WTC11 (cell line): ENCODE results near the gene SLC66A2. TPM values are rescaled to one million over a fixed set of nuclear protein-coding genes. Genes with fewer than 3 reads are reported as not detected.

Experiments used
- CBFB ChIP-seq: sonication (generic); formaldehyde crosslinking; IDR thresholded peaks from 2 replicates; pipeline ENCODE4 v1.8.1; 2022; ENCODE audit warnings: mild to moderate bottlenecking, low read depth, missing genetic modification reagents
- CREB1 ChIP-seq: sonication (generic); formaldehyde crosslinking; IDR thresholded peaks from 2 replicates; pipeline ENCODE4 v1.8.0; 2023; ENCODE audit warnings: mild to moderate bottlenecking, missing genetic modification reagents
- FOXJ3 ChIP-seq: sonication (generic); formaldehyde crosslinking; IDR thresholded peaks from 2 replicates; pipeline ENCODE4 v1.9.0; 2021; ENCODE audit warnings: missing genetic modification reagents, mild to moderate bottlenecking, borderline replicate concordance
- GABPB1 ChIP-seq: sonication (generic); formaldehyde crosslinking; IDR thresholded peaks from 2 replicates; pipeline ENCODE4 v1.8.1; 2023; ENCODE audit warnings: mild to moderate bottlenecking, missing genetic modification reagents
- GRHL2 ChIP-seq: fragments of 250-450 bp; sonication (Bioruptor Pico); IDR thresholded peaks from 2 replicates; pipeline ENCODE4 v1.8.0; 2022; ENCODE audit warnings: mild to moderate bottlenecking, moderate library complexity; ENCODE audit not compliant: insufficient replicate concordance, severe bottlenecking
- JUN ChIP-seq: sonication (generic); formaldehyde crosslinking; IDR thresholded peaks from 2 replicates; pipeline ENCODE4 v1.8.0; 2023; ENCODE audit warnings: mild to moderate bottlenecking, missing genetic modification reagents
- KAT7 ChIP-seq: sonication (generic); formaldehyde crosslinking; IDR thresholded peaks from 2 replicates; pipeline ENCODE4 v1.8.1; 2023; ENCODE audit warnings: missing genetic modification reagents, mild to moderate bottlenecking, borderline replicate concordance
- MYBL2 ChIP-seq: sonication (generic); formaldehyde crosslinking; IDR thresholded peaks from 2 replicates; pipeline ENCODE4 v1.8.1; 2023; ENCODE audit warnings: mild to moderate bottlenecking, moderate library complexity, missing genetic modification reagents
- OVOL2 ChIP-seq: fragments of 250-450 bp; sonication (Bioruptor Pico); IDR thresholded peaks from 2 replicates; pipeline ENCODE4 v1.9.0; 2021; ENCODE audit warnings: mild to moderate bottlenecking, borderline replicate concordance
- RELA ChIP-seq: sonication (generic); formaldehyde crosslinking; IDR thresholded peaks from 2 replicates; pipeline ENCODE4 v1.8.1; 2022; ENCODE audit warnings: missing genetic modification reagents, mild to moderate bottlenecking, borderline replicate concordance
- SMAD3 ChIP-seq: sonication (generic); formaldehyde crosslinking; IDR thresholded peaks from 2 replicates; pipeline ENCODE4 v1.8.0; 2022; ENCODE audit warnings: missing genetic modification reagents, mild to moderate bottlenecking, borderline replicate concordance
- SMAD4 ChIP-seq: sonication (generic); formaldehyde crosslinking; IDR thresholded peaks from 2 replicates; pipeline ENCODE4 v1.8.0; 2022; ENCODE audit warnings: mild to moderate bottlenecking, missing genetic modification reagents
- TCF7 ChIP-seq: sonication (generic); formaldehyde crosslinking; IDR thresholded peaks from 2 replicates; pipeline ENCODE4 v1.8.0; 2022; ENCODE audit warnings: mild to moderate bottlenecking, low read depth, missing genetic modification reagents, moderate library complexity
- ZNF219 ChIP-seq: sonication (generic); formaldehyde crosslinking; IDR thresholded peaks from 2 replicates; pipeline ENCODE4 v1.8.0; 2023; ENCODE audit warnings: missing genetic modification reagents, mild to moderate bottlenecking, borderline replicate concordance
- ZNF232 ChIP-seq: sonication (generic); formaldehyde crosslinking; IDR thresholded peaks from 2 replicates; pipeline ENCODE4 v1.8.0; 2022; ENCODE audit warnings: mild to moderate bottlenecking, missing genetic modification reagents
- ZNF416 ChIP-seq: fragments of 250-450 bp; sonication (Bioruptor Pico); IDR thresholded peaks from 2 replicates; pipeline ENCODE4 v1.9.0; 2021; ENCODE audit warnings: mild to moderate bottlenecking, inconsistent platforms
- total RNA-seq: library from RNA; stranded (reverse); gene quantifications from 3 replicates; pipeline ENCODE4 v1.2.3, GENCODE V29; 2021
- TF ChIP-seq, protein P1 (sequence below): sonication (generic); formaldehyde crosslinking; IDR thresholded peaks from 2 replicates; pipeline ENCODE4 v1.8.1; 2023; ENCODE audit warnings: mild to moderate bottlenecking, missing genetic modification reagents, borderline replicate concordance
- TF ChIP-seq, protein P2 (sequence below): sonication (generic); formaldehyde crosslinking; IDR thresholded peaks from 2 replicates; pipeline ENCODE4 v1.8.0; 2022; ENCODE audit warnings: mild to moderate bottlenecking, missing genetic modification reagents
- TF ChIP-seq, protein P3 (sequence below): sonication (generic); formaldehyde crosslinking; IDR thresholded peaks from 2 replicates; pipeline ENCODE4 v1.8.1; 2023; ENCODE audit warnings: mild to moderate bottlenecking, missing genetic modification reagents
- TF ChIP-seq, protein P4 (sequence below): fragments of 250-450 bp; sonication (Bioruptor Pico); IDR thresholded peaks from 2 replicates; pipeline ENCODE4 v1.9.0; 2021; ENCODE audit warnings: mild to moderate bottlenecking, borderline replicate concordance
- TF ChIP-seq, protein P5 (sequence below): fragments of 250-450 bp; sonication (Bioruptor Pico); IDR thresholded peaks from 2 replicates; pipeline ENCODE4 v2.1.2; 2022; ENCODE audit warnings: mild to moderate bottlenecking, moderate library complexity
- TF ChIP-seq, protein P6 (sequence below): sonication (generic); formaldehyde crosslinking; IDR thresholded peaks from 2 replicates; pipeline ENCODE4 v1.8.1; 2023; ENCODE audit warnings: mild to moderate bottlenecking, missing genetic modification reagents, moderate library complexity
- TF ChIP-seq, protein P7 (sequence below): sonication (generic); formaldehyde crosslinking; IDR thresholded peaks from 2 replicates; pipeline ENCODE4 v1.8.1; 2023; ENCODE audit warnings: mild to moderate bottlenecking, missing genetic modification reagents, moderate library complexity
- TF ChIP-seq, protein P8 (sequence below): sonication (generic); formaldehyde crosslinking; IDR thresholded peaks from 2 replicates; pipeline ENCODE4 v1.8.1; 2022; ENCODE audit warnings: mild to moderate bottlenecking, missing genetic modification reagents, moderate library complexity, borderline replicate concordance

SLC66A2 gene
- total RNA-seq, 1 experiment from 2014 or later = 20.9 TPM

DNA sequence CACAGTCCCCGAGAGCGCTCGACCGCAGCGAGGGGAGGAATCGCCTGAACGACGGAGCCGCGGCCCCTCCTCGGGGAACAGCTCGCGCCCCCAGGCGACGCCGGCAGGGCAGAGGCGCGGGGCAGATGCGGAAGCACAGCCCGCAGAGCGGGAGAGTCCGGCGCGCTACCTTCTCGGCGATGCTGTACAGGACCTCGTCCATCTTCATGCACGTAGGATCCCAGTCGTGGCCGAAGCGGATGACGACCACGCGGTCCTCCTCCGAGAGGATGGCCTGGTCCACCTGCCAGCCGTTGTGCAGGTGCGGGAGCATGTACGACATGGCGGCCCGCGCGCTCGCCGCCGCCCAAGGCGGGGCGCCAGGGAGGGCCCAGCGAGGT, 36.6 kb upstream of the SLC66A2 start (continued):
- TF ChIP-seq, protein P1, sequence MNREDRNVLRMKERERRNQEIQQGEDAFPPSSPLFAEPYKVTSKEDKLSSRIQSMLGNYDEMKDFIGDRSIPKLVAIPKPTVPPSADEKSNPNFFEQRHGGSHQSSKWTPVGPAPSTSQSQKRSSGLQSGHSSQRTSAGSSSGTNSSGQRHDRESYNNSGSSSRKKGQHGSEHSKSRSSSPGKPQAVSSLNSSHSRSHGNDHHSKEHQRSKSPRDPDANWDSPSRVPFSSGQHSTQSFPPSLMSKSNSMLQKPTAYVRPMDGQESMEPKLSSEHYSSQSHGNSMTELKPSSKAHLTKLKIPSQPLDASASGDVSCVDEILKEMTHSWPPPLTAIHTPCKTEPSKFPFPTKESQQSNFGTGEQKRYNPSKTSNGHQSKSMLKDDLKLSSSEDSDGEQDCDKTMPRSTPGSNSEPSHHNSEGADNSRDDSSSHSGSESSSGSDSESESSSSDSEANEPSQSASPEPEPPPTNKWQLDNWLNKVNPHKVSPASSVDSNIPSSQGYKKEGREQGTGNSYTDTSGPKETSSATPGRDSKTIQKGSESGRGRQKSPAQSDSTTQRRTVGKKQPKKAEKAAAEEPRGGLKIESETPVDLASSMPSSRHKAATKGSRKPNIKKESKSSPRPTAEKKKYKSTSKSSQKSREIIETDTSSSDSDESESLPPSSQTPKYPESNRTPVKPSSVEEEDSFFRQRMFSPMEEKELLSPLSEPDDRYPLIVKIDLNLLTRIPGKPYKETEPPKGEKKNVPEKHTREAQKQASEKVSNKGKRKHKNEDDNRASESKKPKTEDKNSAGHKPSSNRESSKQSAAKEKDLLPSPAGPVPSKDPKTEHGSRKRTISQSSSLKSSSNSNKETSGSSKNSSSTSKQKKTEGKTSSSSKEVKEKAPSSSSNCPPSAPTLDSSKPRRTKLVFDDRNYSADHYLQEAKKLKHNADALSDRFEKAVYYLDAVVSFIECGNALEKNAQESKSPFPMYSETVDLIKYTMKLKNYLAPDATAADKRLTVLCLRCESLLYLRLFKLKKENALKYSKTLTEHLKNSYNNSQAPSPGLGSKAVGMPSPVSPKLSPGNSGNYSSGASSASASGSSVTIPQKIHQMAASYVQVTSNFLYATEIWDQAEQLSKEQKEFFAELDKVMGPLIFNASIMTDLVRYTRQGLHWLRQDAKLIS (CRISPR knock-in tag) = no peak
- no peak for TF ChIP-seq ZNF219 (CRISPR knock-in tag)
- TF ChIP-seq, protein P2, sequence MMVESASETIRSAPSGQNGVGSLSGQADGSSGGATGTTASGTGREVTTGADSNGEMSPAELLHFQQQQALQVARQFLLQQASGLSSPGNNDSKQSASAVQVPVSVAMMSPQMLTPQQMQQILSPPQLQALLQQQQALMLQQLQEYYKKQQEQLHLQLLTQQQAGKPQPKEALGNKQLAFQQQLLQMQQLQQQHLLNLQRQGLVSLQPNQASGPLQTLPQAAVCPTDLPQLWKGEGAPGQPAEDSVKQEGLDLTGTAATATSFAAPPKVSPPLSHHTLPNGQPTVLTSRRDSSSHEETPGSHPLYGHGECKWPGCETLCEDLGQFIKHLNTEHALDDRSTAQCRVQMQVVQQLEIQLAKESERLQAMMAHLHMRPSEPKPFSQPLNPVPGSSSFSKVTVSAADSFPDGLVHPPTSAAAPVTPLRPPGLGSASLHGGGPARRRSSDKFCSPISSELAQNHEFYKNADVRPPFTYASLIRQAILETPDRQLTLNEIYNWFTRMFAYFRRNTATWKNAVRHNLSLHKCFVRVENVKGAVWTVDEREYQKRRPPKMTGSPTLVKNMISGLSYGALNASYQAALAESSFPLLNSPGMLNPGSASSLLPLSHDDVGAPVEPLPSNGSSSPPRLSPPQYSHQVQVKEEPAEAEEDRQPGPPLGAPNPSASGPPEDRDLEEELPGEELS (CRISPR knock-in tag) = peak; percentile 78
- TF ChIP-seq, protein P3, sequence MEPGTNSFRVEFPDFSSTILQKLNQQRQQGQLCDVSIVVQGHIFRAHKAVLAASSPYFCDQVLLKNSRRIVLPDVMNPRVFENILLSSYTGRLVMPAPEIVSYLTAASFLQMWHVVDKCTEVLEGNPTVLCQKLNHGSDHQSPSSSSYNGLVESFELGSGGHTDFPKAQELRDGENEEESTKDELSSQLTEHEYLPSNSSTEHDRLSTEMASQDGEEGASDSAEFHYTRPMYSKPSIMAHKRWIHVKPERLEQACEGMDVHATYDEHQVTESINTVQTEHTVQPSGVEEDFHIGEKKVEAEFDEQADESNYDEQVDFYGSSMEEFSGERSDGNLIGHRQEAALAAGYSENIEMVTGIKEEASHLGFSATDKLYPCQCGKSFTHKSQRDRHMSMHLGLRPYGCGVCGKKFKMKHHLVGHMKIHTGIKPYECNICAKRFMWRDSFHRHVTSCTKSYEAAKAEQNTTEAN (CRISPR knock-in tag) = peak; percentile 67; the same call in 1 of the 2 replicates
- no peak for TF ChIP-seq GRHL2 (CRISPR knock-in tag)
- no peak for TF ChIP-seq CREB1 (CRISPR knock-in tag)
- no peak; the same call in 1 of the 2 replicates for TF ChIP-seq GABPB1
- TF ChIP-seq MYBL2 (CRISPR knock-in tag) = peak; percentile 85
- TF ChIP-seq JUN (CRISPR knock-in tag) = peak; percentile 23; the same call in 1 of the 2 replicates
- TF ChIP-seq KAT7 (CRISPR knock-in tag) = peak; percentile 79; the same call in 1 of the 2 replicates
- TF ChIP-seq SMAD3 (CRISPR knock-in tag) = no peak
- peak; percentile 66; the same call in 1 of the 2 replicates for TF ChIP-seq RELA (CRISPR knock-in tag)
- TF ChIP-seq, protein P4, sequence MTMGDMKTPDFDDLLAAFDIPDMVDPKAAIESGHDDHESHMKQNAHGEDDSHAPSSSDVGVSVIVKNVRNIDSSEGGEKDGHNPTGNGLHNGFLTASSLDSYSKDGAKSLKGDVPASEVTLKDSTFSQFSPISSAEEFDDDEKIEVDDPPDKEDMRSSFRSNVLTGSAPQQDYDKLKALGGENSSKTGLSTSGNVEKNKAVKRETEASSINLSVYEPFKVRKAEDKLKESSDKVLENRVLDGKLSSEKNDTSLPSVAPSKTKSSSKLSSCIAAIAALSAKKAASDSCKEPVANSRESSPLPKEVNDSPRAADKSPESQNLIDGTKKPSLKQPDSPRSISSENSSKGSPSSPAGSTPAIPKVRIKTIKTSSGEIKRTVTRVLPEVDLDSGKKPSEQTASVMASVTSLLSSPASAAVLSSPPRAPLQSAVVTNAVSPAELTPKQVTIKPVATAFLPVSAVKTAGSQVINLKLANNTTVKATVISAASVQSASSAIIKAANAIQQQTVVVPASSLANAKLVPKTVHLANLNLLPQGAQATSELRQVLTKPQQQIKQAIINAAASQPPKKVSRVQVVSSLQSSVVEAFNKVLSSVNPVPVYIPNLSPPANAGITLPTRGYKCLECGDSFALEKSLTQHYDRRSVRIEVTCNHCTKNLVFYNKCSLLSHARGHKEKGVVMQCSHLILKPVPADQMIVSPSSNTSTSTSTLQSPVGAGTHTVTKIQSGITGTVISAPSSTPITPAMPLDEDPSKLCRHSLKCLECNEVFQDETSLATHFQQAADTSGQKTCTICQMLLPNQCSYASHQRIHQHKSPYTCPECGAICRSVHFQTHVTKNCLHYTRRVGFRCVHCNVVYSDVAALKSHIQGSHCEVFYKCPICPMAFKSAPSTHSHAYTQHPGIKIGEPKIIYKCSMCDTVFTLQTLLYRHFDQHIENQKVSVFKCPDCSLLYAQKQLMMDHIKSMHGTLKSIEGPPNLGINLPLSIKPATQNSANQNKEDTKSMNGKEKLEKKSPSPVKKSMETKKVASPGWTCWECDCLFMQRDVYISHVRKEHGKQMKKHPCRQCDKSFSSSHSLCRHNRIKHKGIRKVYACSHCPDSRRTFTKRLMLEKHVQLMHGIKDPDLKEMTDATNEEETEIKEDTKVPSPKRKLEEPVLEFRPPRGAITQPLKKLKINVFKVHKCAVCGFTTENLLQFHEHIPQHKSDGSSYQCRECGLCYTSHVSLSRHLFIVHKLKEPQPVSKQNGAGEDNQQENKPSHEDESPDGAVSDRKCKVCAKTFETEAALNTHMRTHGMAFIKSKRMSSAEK (CRISPR knock-in tag) = no peak
- TF ChIP-seq OVOL2 (CRISPR knock-in tag) = no peak
- 0 out of 2 replicates have a peak, but pooled peaks have one; percentile 14 for TF ChIP-seq ZNF416 (CRISPR knock-in tag)
- TF ChIP-seq, protein P5, sequence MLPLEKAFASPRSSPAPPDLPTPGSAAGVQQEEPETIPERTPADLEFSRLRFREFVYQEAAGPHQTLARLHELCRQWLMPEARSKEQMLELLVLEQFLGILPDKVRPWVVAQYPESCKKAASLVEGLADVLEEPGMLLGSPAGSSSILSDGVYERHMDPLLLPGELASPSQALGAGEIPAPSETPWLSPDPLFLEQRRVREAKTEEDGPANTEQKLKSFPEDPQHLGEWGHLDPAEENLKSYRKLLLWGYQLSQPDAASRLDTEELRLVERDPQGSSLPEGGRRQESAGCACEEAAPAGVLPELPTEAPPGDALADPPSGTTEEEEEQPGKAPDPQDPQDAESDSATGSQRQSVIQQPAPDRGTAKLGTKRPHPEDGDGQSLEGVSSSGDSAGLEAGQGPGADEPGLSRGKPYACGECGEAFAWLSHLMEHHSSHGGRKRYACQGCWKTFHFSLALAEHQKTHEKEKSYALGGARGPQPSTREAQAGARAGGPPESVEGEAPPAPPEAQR (CRISPR knock-in tag) = no peak
- no peak for TF ChIP-seq ZNF232 (CRISPR knock-in tag)
- TF ChIP-seq SMAD4 (CRISPR knock-in tag) = no peak
- no peak for TF ChIP-seq FOXJ3 (CRISPR knock-in tag)
- no peak; the same call in 1 of the 2 replicates for TF ChIP-seq TCF7 (CRISPR knock-in tag)
- TF ChIP-seq, protein P6, sequence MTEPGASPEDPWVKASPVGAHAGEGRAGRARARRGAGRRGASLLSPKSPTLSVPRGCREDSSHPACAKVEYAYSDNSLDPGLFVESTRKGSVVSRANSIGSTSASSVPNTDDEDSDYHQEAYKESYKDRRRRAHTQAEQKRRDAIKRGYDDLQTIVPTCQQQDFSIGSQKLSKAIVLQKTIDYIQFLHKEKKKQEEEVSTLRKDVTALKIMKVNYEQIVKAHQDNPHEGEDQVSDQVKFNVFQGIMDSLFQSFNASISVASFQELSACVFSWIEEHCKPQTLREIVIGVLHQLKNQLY (CRISPR knock-in tag) = no peak
- TF ChIP-seq CBFB (CRISPR knock-in tag) = no peak; the same call in 1 of the 2 replicates
- TF ChIP-seq, protein P7, sequence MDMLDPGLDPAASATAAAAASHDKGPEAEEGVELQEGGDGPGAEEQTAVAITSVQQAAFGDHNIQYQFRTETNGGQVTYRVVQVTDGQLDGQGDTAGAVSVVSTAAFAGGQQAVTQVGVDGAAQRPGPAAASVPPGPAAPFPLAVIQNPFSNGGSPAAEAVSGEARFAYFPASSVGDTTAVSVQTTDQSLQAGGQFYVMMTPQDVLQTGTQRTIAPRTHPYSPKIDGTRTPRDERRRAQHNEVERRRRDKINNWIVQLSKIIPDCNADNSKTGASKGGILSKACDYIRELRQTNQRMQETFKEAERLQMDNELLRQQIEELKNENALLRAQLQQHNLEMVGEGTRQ (CRISPR knock-in tag) = no peak; the same call in 1 of the 2 replicates
- TF ChIP-seq, protein P8, sequence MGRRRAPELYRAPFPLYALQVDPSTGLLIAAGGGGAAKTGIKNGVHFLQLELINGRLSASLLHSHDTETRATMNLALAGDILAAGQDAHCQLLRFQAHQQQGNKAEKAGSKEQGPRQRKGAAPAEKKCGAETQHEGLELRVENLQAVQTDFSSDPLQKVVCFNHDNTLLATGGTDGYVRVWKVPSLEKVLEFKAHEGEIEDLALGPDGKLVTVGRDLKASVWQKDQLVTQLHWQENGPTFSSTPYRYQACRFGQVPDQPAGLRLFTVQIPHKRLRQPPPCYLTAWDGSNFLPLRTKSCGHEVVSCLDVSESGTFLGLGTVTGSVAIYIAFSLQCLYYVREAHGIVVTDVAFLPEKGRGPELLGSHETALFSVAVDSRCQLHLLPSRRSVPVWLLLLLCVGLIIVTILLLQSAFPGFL = no peak
